HG03558 (cell line): ENCODE measurements around the gene UBL7.

Experiments
- ATAC-seq: cut with Tn5 transposase; IDR thresholded peaks from one replicate; pipeline ENCODE4 v1.9.1; 2021; ENCODE audit warnings: moderate number of reproducible peaks; ENCODE audit not compliant: unreplicated experiment; ENCODE audit errors: extremely low read depth

Gene UBL7

GRCh38 chr15:74413350-74414080 is 47.4 kb downstream of the UBL7 start:
- no peak for ATAC-seq

GRCh38 chr15:74412159-74412558 is 48.8 kb downstream of the UBL7 start:
- no peak for ATAC-seq

- ATAC-seq: no peak
Measured at GRCh38 chr15:74411686-74412085, 49.3 kb downstream of the UBL7 start.

- no peak for ATAC-seq
Measured at GRCh38 chr15:74410502-74410901, 50.5 kb downstream of the UBL7 start.

- no peak for ATAC-seq
Measured at GRCh38 chr15:74409225-74409624, 51.7 kb downstream of the UBL7 start.

GRCh38 chr15:74408815-74409214 is 52.1 kb downstream of the UBL7 start:
- ATAC-seq: no peak

GRCh38 chr15:74408385-74408784 is 52.6 kb downstream of the UBL7 start:
- ATAC-seq: no peak

GRCh38 chr15:74406992-74407705 is 53.8 kb downstream of the UBL7 start:
- no peak for ATAC-seq

GRCh38 chr15:74406517-74406916 is 54.4 kb downstream of the UBL7 start:
- ATAC-seq: no peak

GRCh38 chr15:74405823-74406222 is 55.1 kb downstream of the UBL7 start:
- no peak for ATAC-seq

GRCh38 chr15:74403991-74404563 is 56.9 kb downstream of the UBL7 start:
- ATAC-seq: no peak

- ATAC-seq: no peak
Measured at GRCh38 chr15:74403588-74403919, 57.4 kb downstream of the UBL7 start.

GRCh38 chr15:74402873-74403587 is 57.9 kb downstream of the UBL7 start:
- no peak for ATAC-seq

GRCh38 chr15:74402337-74402841 is 58.6 kb downstream of the UBL7 start:
- no peak for ATAC-seq

- no peak for ATAC-seq
Measured at GRCh38 chr15:74400915-74401757, 59.8 kb downstream of the UBL7 start.

- ATAC-seq: no peak
Measured at GRCh38 chr15:74400313-74400860, 60.6 kb downstream of the UBL7 start.

GRCh38 chr15:74399511-74400312 is 61.2 kb downstream of the UBL7 start:
- no peak for ATAC-seq

- no peak for ATAC-seq
Measured at GRCh38 chr15:74399100-74399499, 61.9 kb downstream of the UBL7 start.

- ATAC-seq: no peak
Measured at GRCh38 chr15:74398183-74398582, 62.8 kb downstream of the UBL7 start.
